IMR-90 (cell line): ENCODE measurements around the gene IQCK. TPM values are rescaled to one million over a fixed set of nuclear protein-coding genes. Genes with fewer than 3 reads are reported as not detected.

Experiments
- ATAC-seq: fragments of 200-7000 bp; cut with Tn5 transposase; 2 replicates; pipeline ENCODE4 v1.9.1; 2020; ENCODE audit warnings: low read depth, mild to moderate bottlenecking, moderate library complexity
- BruUV-seq: library from RNA; stranded (reverse); fragments of 400-500 nt; replicated peaks from 2 replicates; lab custom pipeline; 2021; lab: Mats Ljungman, UMichigan
- CTCF ChIA-PET: fragments of 300-600 bp; formaldehyde crosslinking; extraction: SDS; loops from one replicate; lab custom pipeline; 2021; ENCODE audit warnings: antibody characterized with exemption; lab: Yijun Ruan, JAX
- POLR2A ChIA-PET: fragments of 300-600 bp; sonication (Branson Sonifier 250); formaldehyde crosslinking; loops from one replicate; lab custom pipeline; 2022; ENCODE audit warnings: antibody characterized with exemption; ENCODE audit not compliant: unreplicated experiment; lab: Charles Lee
- DNase-seq: peaks from one replicate; pipeline ENCODE4 v3.0.0; 2013
- H2AFZ ChIP-seq: replicated peaks from 2 replicates; pipeline ENCODE3; 2013; ENCODE audit warnings: low read length, mild to moderate bottlenecking; ENCODE audit not compliant: poor library complexity
- H2AK5ac ChIP-seq: 2 replicates; pipeline ENCODE4 v1.6.1; 2013; ENCODE audit warnings: low read depth, low read length, inconsistent platforms
- H2AK9ac ChIP-seq: replicated peaks from 2 replicates; pipeline ENCODE3; 2013; ENCODE audit warnings: mild to moderate bottlenecking, low read depth, low read length, moderate library complexity; ENCODE audit not compliant: poor library complexity
- H2BK120ac ChIP-seq: 2 replicates; pipeline ENCODE4 v1.6.1; 2013; ENCODE audit warnings: low read depth, low read length, inconsistent platforms
- H2BK15ac ChIP-seq: 3 replicates; pipeline ENCODE4 v1.6.1; 2013; ENCODE audit warnings: low read depth, low read length, inconsistent platforms
- H2BK20ac ChIP-seq: 2 replicates; pipeline ENCODE4 v1.6.1; 2013; ENCODE audit warnings: low read depth, mild to moderate bottlenecking, inconsistent platforms, low read length, moderate library complexity
- H2BK5ac ChIP-seq: 2 replicates; pipeline ENCODE4 v1.6.1; 2013; ENCODE audit warnings: mild to moderate bottlenecking, low read depth, low read length, inconsistent platforms; ENCODE audit not compliant: poor library complexity, severe bottlenecking
- H3K14ac ChIP-seq: replicated peaks from 2 replicates; pipeline ENCODE4 v1.6.1; 2013; ENCODE audit warnings: low read depth, low read length, inconsistent platforms
- H3K18ac ChIP-seq: 2 replicates; pipeline ENCODE4 v1.6.1; 2013; ENCODE audit warnings: low read depth, low read length, control low read depth
- H3K23ac ChIP-seq: 2 replicates; pipeline ENCODE4 v1.6.1; 2013; ENCODE audit warnings: low read depth, low read length, inconsistent platforms
- H3K27ac ChIP-seq: 2 replicates; pipeline ENCODE4 v1.5.1; 2013; ENCODE audit warnings: mild to moderate bottlenecking, control low read depth, low read length; ENCODE audit not compliant: insufficient read depth
- H3K27me3 ChIP-seq: 2 replicates; pipeline ENCODE4 v1.6.1; 2013; ENCODE audit warnings: low read length; ENCODE audit not compliant: control insufficient read depth, insufficient read depth
- H3K36me3 ChIP-seq: 2 replicates; pipeline ENCODE4 v1.6.1; 2013; ENCODE audit warnings: low read length, mixed read lengths; ENCODE audit not compliant: control insufficient read depth, insufficient read depth
- H3K4ac ChIP-seq: 2 replicates; pipeline ENCODE4 v1.6.1; 2013; ENCODE audit warnings: low read depth, low read length, inconsistent platforms
- H3K4me1 ChIP-seq: 2 replicates; pipeline ENCODE4 v1.6.1; 2013; ENCODE audit warnings: low read length, mixed read lengths; ENCODE audit not compliant: control insufficient read depth, insufficient read depth
- H3K4me2 ChIP-seq: 2 replicates; pipeline ENCODE4 v1.6.1; 2013; ENCODE audit warnings: low read depth, mild to moderate bottlenecking, control low read depth, low read length, moderate library complexity
- H3K4me3 ChIP-seq: 2 replicates; pipeline ENCODE4 v1.5.1; 2013; ENCODE audit warnings: low read depth, mild to moderate bottlenecking, control low read depth, low read length, moderate library complexity; ENCODE audit not compliant: insufficient read depth
- H3K56ac ChIP-seq: 2 replicates; pipeline ENCODE4 v1.6.1; 2013; ENCODE audit warnings: low read length, inconsistent platforms; ENCODE audit not compliant: insufficient read depth; ENCODE audit errors: extremely low read depth
- H3K79me1 ChIP-seq, 2 experiments: 2 replicates each; pipeline ENCODE4 v1.6.1; 2013; ENCODE audit warnings: low read length in 2 of 2, inconsistent platforms in 1 of 2, low read depth in 1 of 2
- H3K9ac ChIP-seq: 2 replicates; pipeline ENCODE4 v1.6.1; 2013; ENCODE audit warnings: low read depth, low read length, control low read depth
- H3K9me1 ChIP-seq: 2 replicates; pipeline ENCODE4 v1.6.1; 2013; ENCODE audit warnings: low read length, inconsistent platforms; ENCODE audit not compliant: insufficient read depth
- H3K9me3 ChIP-seq: 2 replicates; pipeline ENCODE4 v1.6.1; 2013; ENCODE audit warnings: low read length; ENCODE audit not compliant: control insufficient read depth, insufficient read depth
- H4K20me1 ChIP-seq: 2 replicates; pipeline ENCODE4 v1.6.1; 2013; ENCODE audit warnings: low read length, inconsistent platforms; ENCODE audit not compliant: insufficient read depth
- H4K5ac ChIP-seq: 2 replicates; pipeline ENCODE4 v1.6.1; 2013; ENCODE audit warnings: mild to moderate bottlenecking, low read depth, low read length, control low read depth
- H4K8ac ChIP-seq, 2 experiments: 2 replicates each; pipeline ENCODE4 v1.6.1; 2013; ENCODE audit warnings: low read depth in 2 of 2, low read length in 2 of 2, control low read depth in 1 of 2, inconsistent platforms in 1 of 2
- H4K91ac ChIP-seq: 2 replicates; pipeline ENCODE4 v1.6.1; 2013; ENCODE audit warnings: low read depth, low read length, inconsistent platforms; ENCODE audit not compliant: insufficient read depth
- BHLHE40 ChIP-seq: fragments of 150-350 bp; IDR thresholded peaks from 2 replicates; pipeline ENCODE4 v1.6.1; 2016; ENCODE audit warnings: mild to moderate bottlenecking, low read depth, low read length
- CHD1 ChIP-seq: IDR thresholded peaks from 2 replicates; pipeline ENCODE4 v1.6.1; 2012; ENCODE audit warnings: low read depth, low read length, improper control_type of control experiment
- MAFK ChIP-seq: IDR thresholded peaks from 2 replicates; pipeline ENCODE4 v1.6.1; 2012; ENCODE audit warnings: low read depth, low read length, improper control_type of control experiment
- MAZ ChIP-seq: IDR thresholded peaks from 2 replicates; pipeline ENCODE4 v1.6.1; 2012; ENCODE audit warnings: low read depth, mild to moderate bottlenecking, low read length, improper control_type of control experiment, moderate library complexity, borderline replicate concordance
- NFE2L2 ChIP-seq: fragments of 150-350 bp; IDR thresholded peaks from 2 replicates; pipeline ENCODE4 v1.6.1; 2016; ENCODE audit warnings: low read depth, mild to moderate bottlenecking, low read length
- POLR2A ChIP-seq: IDR thresholded peaks from 2 replicates; pipeline ENCODE4 v1.6.1; 2012; ENCODE audit warnings: mild to moderate bottlenecking, low read depth, low read length
- RCOR1 ChIP-seq: IDR thresholded peaks from 2 replicates; pipeline ENCODE4 v1.6.1; 2012; ENCODE audit warnings: mild to moderate bottlenecking, low read length, improper control_type of control experiment; ENCODE audit not compliant: insufficient replicate concordance
- RFX5 ChIP-seq: IDR thresholded peaks from 2 replicates; pipeline ENCODE4 v1.8.0; 2012; ENCODE audit warnings: low read depth, mild to moderate bottlenecking, low read length, moderate library complexity
- SMC3 ChIP-seq: fragments of 150-350 bp; IDR thresholded peaks from 2 replicates; pipeline ENCODE4 v1.6.1; 2016; ENCODE audit warnings: low read depth, mild to moderate bottlenecking, antibody characterized with exemption, low read length, moderate library complexity
- WGBS, 2 experiments: methylation state at CpG; one replicate each; pipeline versions ENCODE4 v1.1.5 to v1.1.7; 2013; ENCODE audit warnings: missing lambda C conversion rate in 2 of 2; ENCODE audit not compliant: insufficient read length in 1 of 2; ENCODE audit errors: extremely low coverage in 2 of 2; 5-methylcytosine and 5-hydroxymethylcytosine counted together
- dilution Hi-C: fragments of 300-500 bp; cut with HindIII; formaldehyde crosslinking; loops from one replicate; pipeline ENCODE4 v1.14.3; 2018; ENCODE audit warnings: low sequenced_read_pairs; ENCODE audit not compliant: unreplicated experiment
- in situ Hi-C: fragments of 300-500 bp; cut with MboI; formaldehyde crosslinking; loops from 3 replicates; pipeline ENCODE4 v1.14.3; 2019; ENCODE audit warnings: low sequenced_read_pairs, inconsistent platforms, mixed read lengths
- intact Hi-C: fragments of 100-400 bp; cut with micrococcal nuclease; formaldehyde crosslinking; loops from 2 replicates; pipeline ENCODE4 v1.10.0; 2022
- polyA plus RNA-seq, 3 experiments: library from polyadenylated mRNA; depleted of rRNA; stranded (reverse); fragments of >200 nt; gene quantifications; 2 replicates each; pipeline ENCODE4 v1.2.3, GENCODE V29; 2012; ENCODE audit warnings: low replicate concordance in 1 of 3
- total RNA-seq: library from RNA; depleted of rRNA; stranded (reverse); fragments of >200 nt; gene quantifications from 2 replicates; pipeline ENCODE4 v1.2.3, GENCODE V29; 2012

IQCK gene
- total and polyA plus RNA-seq, 2 of the 4 experiments (the other 2 are of a cell fraction), result 4.1 to 5.4 TPM

DNA sequence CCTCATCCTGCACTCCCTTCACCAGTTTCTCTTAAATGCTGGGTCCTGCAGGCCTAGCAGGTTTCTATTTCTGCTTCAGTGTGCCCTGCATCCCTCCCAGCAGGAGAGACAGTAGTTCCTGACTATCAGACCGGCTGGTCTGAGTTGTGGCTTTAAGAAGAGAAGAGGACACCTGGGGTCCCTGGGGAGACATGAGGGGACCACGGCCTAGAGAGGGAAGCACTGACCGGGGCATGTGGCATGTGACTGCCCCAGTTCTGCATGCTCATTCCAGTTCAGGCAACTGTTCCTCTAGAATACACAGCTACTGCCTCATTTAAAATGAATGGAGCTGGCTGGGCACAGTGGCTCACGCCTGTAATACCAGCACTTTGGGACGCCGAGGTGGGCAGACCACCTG, 105.3 kb downstream of the IQCK start:
- H3K9me3 ChIP-seq, result no peaks in the 10 kb centered on the region
- H2AFZ ChIP-seq, result no peak overlapping the region
- dilution Hi-C loops, result no loop called here
- H2BK20ac ChIP-seq, result peak overlapping the region; percentile 74
- no TSS peak for BruUV-seq
- no peak overlapping the region for H2BK5ac ChIP-seq
- ChIA-PET CTCF (no interaction called here), POLR2A (no interaction called here)
- peak overlapping the region; percentile 50 for H2AK9ac ChIP-seq
- no peaks in the 10 kb centered on the region for H3K79me1 ChIP-seq
- peaks cover 8% of the 10 kb centered on the region for H3K4me1 ChIP-seq
- H3K23ac ChIP-seq, result peak overlapping the region; percentile 44; the same call in 1 of the 2 replicates
- 100% methylated on average over 1 of the region's 6 CpGs; no CpG with 5 or more reads in 1 of the 2 experiments for WGBS, 2 experiments
- peak overlapping the region; percentile 60 for H2AK5ac ChIP-seq
- H2BK120ac ChIP-seq, result peak overlapping the region; percentile 76
- peak overlapping the region; percentile 68 for H4K91ac ChIP-seq
- TF ChIP-seq MAZ (no peak), SMC3 (no peak), RFX5 (no peak), NFE2L2 (no peak), CHD1 (no peak), RCOR1 (no peak), MAFK (no peak), POLR2A (no peak), BHLHE40 (no peak)
- no peaks in the 10 kb centered on the region for H4K20me1 ChIP-seq
- H3K36me3 ChIP-seq, result no peaks in the 10 kb centered on the region
- peak overlapping the region; percentile 79 for H4K5ac ChIP-seq
- peak overlapping the region; percentile 73 for H3K14ac ChIP-seq
- H3K4me2 ChIP-seq, result no peak overlapping the region
- ATAC-seq (no peak), DNase-seq (no peak)
- no peak overlapping the region for H3K4me3 ChIP-seq
- no peaks in the 10 kb centered on the region; the same call in 1 of the 2 replicates for H3K9me1 ChIP-seq
- no peak overlapping the region for H3K27ac ChIP-seq
- H3K27me3 ChIP-seq, result no peaks in the 10 kb centered on the region
- peak overlapping the region; percentile 78 for H3K4ac ChIP-seq
- peak overlapping the region; percentile 91 for H3K18ac ChIP-seq
- peak overlapping the region; percentile 52; the same call in 1 of the 3 replicates for H2BK15ac ChIP-seq
- H4K8ac ChIP-seq, result peak overlapping the region in 1 of 2 experiments; percentile 28; a peak in 1 of 4 replicates
- in situ Hi-C loops, result no loop called here
- no peak overlapping the region for H3K9ac ChIP-seq
- H3K56ac ChIP-seq, result no peak overlapping the region
- intact Hi-C loops, result no loop called here
